GM23338 (cell line): ENCODE measurements around the gene BIRC7. TPM values are rescaled to one million over a fixed set of nuclear protein-coding genes. Genes with fewer than 3 reads are reported as not detected.

ENCODE experiments used
- ATAC-seq: fragments of 200-7000 bp; cut with Tn5 transposase; 3 replicates; pipeline ENCODE4 v1.9.1; 2020
- DNase-seq: peaks from one replicate; pipeline ENCODE4 v3.0.0-alpha.2; 2015; ENCODE audit warnings: low spot score
- H2AFZ ChIP-seq: fragments of 200-600 bp; sonication (generic); 2 replicates; pipeline ENCODE4 v1.8.0; 2016; ENCODE audit warnings: antibody characterized with exemption, mild to moderate bottlenecking, moderate library complexity
- H3F3A ChIP-seq: fragments of 200-600 bp; sonication (generic); replicated peaks from 2 replicates; pipeline ENCODE4 v1.8.0; 2017; ENCODE audit warnings: antibody characterized with exemption, mixed run types, low read depth
- H3K27ac ChIP-seq: fragments of 200-600 bp; sonication (generic); 2 replicates; pipeline ENCODE4 v1.6.1; 2016; ENCODE audit warnings: low read depth
- H3K27me3 ChIP-seq: fragments of 200-600 bp; sonication (generic); 2 replicates; pipeline ENCODE4 v1.8.0; 2016; ENCODE audit warnings: mild to moderate bottlenecking, mixed run types, moderate library complexity; ENCODE audit not compliant: insufficient read depth
- H3K36me3 ChIP-seq: fragments of 200-600 bp; sonication (generic); 2 replicates; pipeline ENCODE4 v1.8.0; 2016; ENCODE audit warnings: mild to moderate bottlenecking; ENCODE audit not compliant: insufficient read depth
- H3K4me1 ChIP-seq: fragments of 200-600 bp; sonication (generic); 2 replicates; pipeline ENCODE4 v1.8.0; 2016; ENCODE audit warnings: mild to moderate bottlenecking, moderate library complexity; ENCODE audit not compliant: insufficient read depth
- H3K4me2 ChIP-seq: fragments of 200-600 bp; sonication (generic); 2 replicates; pipeline ENCODE4 v1.7.1; 2017; ENCODE audit warnings: mixed run types
- H3K4me3 ChIP-seq: fragments of 200-600 bp; sonication (generic); 2 replicates; pipeline ENCODE4 v1.6.1; 2016; ENCODE audit warnings: mixed run types
- H3K79me2 ChIP-seq: fragments of 200-600 bp; sonication (generic); replicated peaks from 2 replicates; pipeline ENCODE4 v1.8.0; 2017; ENCODE audit warnings: mild to moderate bottlenecking; ENCODE audit not compliant: insufficient read depth
- H3K9me2 ChIP-seq: fragments of 200-600 bp; sonication (generic); 2 replicates; pipeline ENCODE4 v1.8.0; 2017; ENCODE audit not compliant: insufficient read depth
- H4K20me1 ChIP-seq: fragments of 200-600 bp; sonication (generic); replicated peaks from 2 replicates; pipeline ENCODE4 v1.8.0; 2017; ENCODE audit warnings: mild to moderate bottlenecking; ENCODE audit not compliant: insufficient read depth
- H3K27ac Mint-ChIP-seq: 2 replicates; pipeline ENCODE4 v1.8.0; 2020; ENCODE audit warnings: inconsistent platforms, mild to moderate bottlenecking, moderate library complexity, mixed read lengths
- H3K27me3 Mint-ChIP-seq: 3 replicates; pipeline ENCODE4 v1.8.0; 2022; ENCODE audit warnings: low read depth, mild to moderate bottlenecking, moderate library complexity, mixed read lengths, inconsistent platforms; ENCODE audit not compliant: insufficient read depth, poor library complexity
- H3K36me3 Mint-ChIP-seq: 3 replicates; pipeline ENCODE4 v1.8.0; 2021; ENCODE audit warnings: low read depth, mild to moderate bottlenecking, inconsistent platforms, moderate library complexity, mixed read lengths
- H3K4me1 Mint-ChIP-seq: 3 replicates; pipeline ENCODE4 v1.8.0; 2020; ENCODE audit warnings: mild to moderate bottlenecking, inconsistent platforms, mixed read lengths
- H3K4me3 Mint-ChIP-seq: 3 replicates; pipeline ENCODE4 v1.8.0; 2021; ENCODE audit warnings: moderate library complexity, mild to moderate bottlenecking, inconsistent platforms, mixed read lengths
- H3K9me3 Mint-ChIP-seq: 3 replicates; pipeline ENCODE4 v1.8.0; 2020; ENCODE audit warnings: moderate library complexity, mild to moderate bottlenecking, inconsistent platforms, mixed read lengths
- CTCF ChIP-seq, 2 experiments: fragments of 200-600 bp in 1 of 2; sonication (generic) in 1 of 2; conservative IDR thresholded peaks; 2 replicates each; pipeline versions ENCODE4 v1.5.1 to v1.6.1; 2016 to 2017; ENCODE audit warnings: antibody characterized with exemption in 2 of 2, low read depth in 2 of 2, mild to moderate bottlenecking in 2 of 2, moderate library complexity in 1 of 2
- ETS1 ChIP-seq: IDR thresholded peaks from 2 replicates; pipeline ENCODE4 v1.6.1; 2016; ENCODE audit warnings: antibody characterized with exemption
- EZH2 ChIP-seq: fragments of 200-600 bp; sonication (generic); IDR thresholded peaks from one replicate; pipeline ENCODE4 v1.8.0; 2017; ENCODE audit warnings: antibody characterized with exemption, mild to moderate bottlenecking, low read depth; ENCODE audit not compliant: unreplicated experiment
- EZH2phosphoT487 ChIP-seq: fragments of 200-600 bp; sonication (generic); IDR thresholded peaks from one replicate; pipeline ENCODE4 v1.8.1; 2018; ENCODE audit warnings: antibody characterized with exemption; ENCODE audit not compliant: unreplicated experiment
- JUNB ChIP-seq: IDR thresholded peaks from one replicate; pipeline ENCODE4 v1.6.1; 2016; ENCODE audit warnings: antibody characterized with exemption; ENCODE audit not compliant: unreplicated experiment
- NANOG ChIP-seq: IDR thresholded peaks from 2 replicates; pipeline ENCODE4 v1.6.1; 2016; ENCODE audit warnings: antibody characterized with exemption, borderline replicate concordance
- REST ChIP-seq: IDR thresholded peaks from one replicate; pipeline ENCODE4 v1.6.1; 2018; ENCODE audit warnings: antibody characterized with exemption; ENCODE audit not compliant: unreplicated experiment
- STAT1 ChIP-seq: IDR thresholded peaks from one replicate; pipeline ENCODE4 v1.6.1; 2016; ENCODE audit warnings: antibody characterized with exemption; ENCODE audit not compliant: unreplicated experiment
- ZNF462 ChIP-seq: fragments of 250-450 bp; sonication (Bioruptor Pico); IDR thresholded peaks from 2 replicates; pipeline ENCODE4 v1.5.0; 2020; ENCODE audit warnings: mild to moderate bottlenecking, moderate library complexity
- polyA plus RNA-seq: library from polyadenylated mRNA; unstranded; fragments of >200 nt; fragmentation: Nextera tagmentation; extraction: Ambion mirVana; gene quantifications from 2 replicates; pipeline ENCODE4 v1.2.1, GENCODE V29; 2016
- total RNA-seq: library from RNA; depleted of rRNA; stranded (reverse); fragments of >200 nt; shearing (Covaris generic); gene quantifications from 2 replicates; pipeline ENCODE4 v1.2.3, GENCODE V29; 2014

BIRC7 gene
- total and polyA plus RNA-seq, 2 experiments from 2014 or later: 0.16 to 0.24 TPM

- H3K9me3 Mint-ChIP-seq: no peaks in the 10 kb centered on the region
Observed at GRCh38 chr20:63240004-63240403, 4.3 kb downstream of the BIRC7 start.

More at GRCh38 chr20:63240004-63240403, 4.3 kb downstream of the BIRC7 start:
- ATAC-seq: no peak
- no peak for TF ChIP-seq JUNB
- TF ChIP-seq CTCF (conservative IDR thresholded peaks at IDR 0.05; ENCODE audit: low read depth in 2 of 2): no peak
- TF ChIP-seq ZNF462: no peak
- no peak for TF ChIP-seq NANOG
- TF ChIP-seq EZH2: no peak
- TF ChIP-seq REST: no peak
- TF ChIP-seq EZH2phosphoT487: no peak
- TF ChIP-seq ETS1: no peak
- no peak for TF ChIP-seq STAT1
- H3K27ac Mint-ChIP-seq: no peak overlapping the region
- H3K9me2 ChIP-seq: no peaks in the 10 kb centered on the region
- peaks cover 4% of the 10 kb centered on the region for H3K27me3 Mint-ChIP-seq
- no peaks in the 10 kb centered on the region for H3K79me2 ChIP-seq
- peaks cover 2% of the 10 kb centered on the region; the same call in 2 of the 3 replicates for H3K4me1 Mint-ChIP-seq
- H3K4me3 ChIP-seq: no peak overlapping the region
- no peaks in the 10 kb centered on the region for H3K4me1 ChIP-seq
- H3K27me3 ChIP-seq: no peaks in the 10 kb centered on the region
- H3K27ac ChIP-seq: no peak overlapping the region
- H4K20me1 ChIP-seq: no peaks in the 10 kb centered on the region
- no peaks in the 10 kb centered on the region for H3F3A ChIP-seq
- no peak overlapping the region for H2AFZ ChIP-seq
- H3K36me3 ChIP-seq: no peaks in the 10 kb centered on the region
- DNase-seq: no peak
- no peak overlapping the region for H3K4me3 Mint-ChIP-seq
- no peaks in the 10 kb centered on the region for H3K36me3 Mint-ChIP-seq
- H3K4me2 ChIP-seq: no peak overlapping the region
